Measurements from ENCODE around the gene LHFPL3. TPM values are rescaled to one million over a fixed set of nuclear protein-coding genes. Genes with fewer than 3 reads are reported as not detected.

The LHFPL3 gene
- total RNA-seq, 1 donor from 2014 or later: not detected

GRCh38 chr7:104397442-104397841 lies 69.0 kb downstream of the LHFPL3 start:
- H3K4me3 ChIP-seq (ENCODE audit: low read depth, low read length): no peak overlapping the region
- H3K27me3 ChIP-seq (ENCODE audit: control insufficient read depth, insufficient read depth, low read length): no peaks in the 10 kb centered on the region
- no peak for FAIRE-seq
- H3K36me3 ChIP-seq (ENCODE audit: control insufficient read depth, insufficient read depth, low read length): no peaks in the 10 kb centered on the region
- no peak for DNase-seq (ENCODE audit: low read depth)
- TF ChIP-seq CTCF (IDR thresholded peaks at IDR 0.05; ENCODE audit: insufficient read depth, low read length, severe bottlenecking): no peak

- TF ChIP-seq CTCF (IDR thresholded peaks at IDR 0.05; ENCODE audit: insufficient read depth, low read length, severe bottlenecking): no peak
- Histone ChIP-seq H3K36me3 (ENCODE audit: control insufficient read depth, insufficient read depth, low read length) (no peaks in the 10 kb centered on the region), H3K4me3 (ENCODE audit: low read depth, low read length) (no peak overlapping the region), H3K27me3 (ENCODE audit: control insufficient read depth, insufficient read depth, low read length) (no peaks in the 10 kb centered on the region)
- FAIRE-seq: no peak
- DNase-seq (ENCODE audit: low read depth): no peak
Observed at GRCh38 chr7:104408371-104408770, 80.0 kb downstream of the LHFPL3 start.

GRCh38 chr7:104410742-104411141 lies 82.3 kb downstream of the LHFPL3 start:
- H3K4me3 ChIP-seq (ENCODE audit: low read depth, low read length): no peak overlapping the region
- no peak for TF ChIP-seq CTCF (IDR thresholded peaks at IDR 0.05; ENCODE audit: insufficient read depth, low read length, severe bottlenecking)
- FAIRE-seq (no peak), DNase-seq (ENCODE audit: low read depth) (no peak)
- no peaks in the 10 kb centered on the region for H3K27me3 ChIP-seq (ENCODE audit: control insufficient read depth, insufficient read depth, low read length)
- H3K36me3 ChIP-seq (ENCODE audit: control insufficient read depth, insufficient read depth, low read length): no peaks in the 10 kb centered on the region

GRCh38 chr7:104412911-104413310 lies 84.5 kb downstream of the LHFPL3 start:
- no peaks in the 10 kb centered on the region for H3K36me3 ChIP-seq (ENCODE audit: control insufficient read depth, insufficient read depth, low read length)
- H3K4me3 ChIP-seq (ENCODE audit: low read depth, low read length): no peak overlapping the region
- no peaks in the 10 kb centered on the region for H3K27me3 ChIP-seq (ENCODE audit: control insufficient read depth, insufficient read depth, low read length)
- TF ChIP-seq CTCF (IDR thresholded peaks at IDR 0.05; ENCODE audit: insufficient read depth, low read length, severe bottlenecking): no peak
- FAIRE-seq (no peak), DNase-seq (ENCODE audit: low read depth) (no peak)

- H3K4me3 ChIP-seq (ENCODE audit: low read depth, low read length): no peak overlapping the region
- no peak for DNase-seq (ENCODE audit: low read depth)
- H3K36me3 ChIP-seq (ENCODE audit: control insufficient read depth, insufficient read depth, low read length): no peaks in the 10 kb centered on the region
- no peaks in the 10 kb centered on the region for H3K27me3 ChIP-seq (ENCODE audit: control insufficient read depth, insufficient read depth, low read length)
- no peak for TF ChIP-seq CTCF (IDR thresholded peaks at IDR 0.05; ENCODE audit: insufficient read depth, low read length, severe bottlenecking)
- no peak for FAIRE-seq
Observed at GRCh38 chr7:104414216-104414615, 85.8 kb downstream of the LHFPL3 start.

- DNase-seq (ENCODE audit: low read depth) (no peak), FAIRE-seq (no peak)
- no peak for TF ChIP-seq CTCF (IDR thresholded peaks at IDR 0.05; ENCODE audit: insufficient read depth, low read length, severe bottlenecking)
- Histone ChIP-seq H3K4me3 (ENCODE audit: low read depth, low read length) (no peak overlapping the region), H3K27me3 (ENCODE audit: control insufficient read depth, insufficient read depth, low read length) (no peaks in the 10 kb centered on the region), H3K36me3 (ENCODE audit: control insufficient read depth, insufficient read depth, low read length) (no peaks in the 10 kb centered on the region)
Observed at GRCh38 chr7:104415700-104416099, 87.3 kb downstream of the LHFPL3 start.

Measured in bronchial epithelial cell (primary cell).